ENCODE results near the gene ZP2. TPM values are rescaled to one million over a fixed set of nuclear protein-coding genes. Genes with fewer than 3 reads are reported as not detected.
"Not testable (repeated sequence)": the region's sequence is repeated elsewhere in the genome, so short reads cannot be mapped to it uniquely, and the experiment has no call there.

ZP2 gene
- total RNA-seq (2014; rRNA removed; shearing (Covaris generic)) = not detected in 2 replicates

DNA sequence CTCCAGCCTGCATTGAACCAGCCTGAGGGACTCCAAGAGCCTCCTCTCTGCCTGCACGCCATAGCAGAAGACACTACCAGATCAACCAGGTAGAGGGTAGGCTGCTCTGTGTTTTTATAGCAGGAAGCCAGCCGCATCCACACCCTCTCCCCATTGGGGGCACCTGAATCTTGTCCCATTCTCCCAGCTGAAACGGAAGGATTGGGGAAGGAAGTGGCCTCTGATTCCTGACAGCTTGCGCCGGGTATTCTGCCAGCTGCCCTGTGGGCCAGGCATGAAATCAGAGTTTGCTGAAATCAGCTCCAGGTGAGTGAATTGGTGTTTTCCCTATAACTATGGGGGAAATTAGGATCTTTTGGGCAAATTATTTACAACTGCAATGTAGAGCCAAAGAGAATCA lies at the start of gene ZP2:
Gene ZP2 (minus strand): TSS at position 89 of the 400 bp plus-strand sequence. CDS start 27 bp downstream, at position 62.
- DNase-seq (ENCODE audit: low read depth) = no peak

- DNase-seq (ENCODE audit: low read depth) = no peak
These were observed 45.9 kb upstream of the ZP2 start for GRCh38 chr16:21257284-21257683.

- DNase-seq (ENCODE audit: low read depth) = no peak
These were observed 45.3 kb upstream of the ZP2 start for GRCh38 chr16:21256636-21257035.

GRCh38 chr16:21253470-21253869 lies 42.1 kb upstream of the ZP2 start:
- no peak for DNase-seq (ENCODE audit: low read depth)

- no peak for DNase-seq (ENCODE audit: low read depth)
These were observed 38.9 kb upstream of the ZP2 start for GRCh38 chr16:21250072-21250923.

- not testable (repeated sequence) for DNase-seq (ENCODE audit: low read depth)
These were observed 36.8 kb upstream of the ZP2 start for GRCh38 chr16:21248179-21248578.

- DNase-seq (ENCODE audit: low read depth) = no peak
These were observed 33.3 kb upstream of the ZP2 start for GRCh38 chr16:21244518-21245215.

- DNase-seq (ENCODE audit: low read depth) = no peak
These were observed 31.4 kb upstream of the ZP2 start for GRCh38 chr16:21242756-21243155.

DNA sequence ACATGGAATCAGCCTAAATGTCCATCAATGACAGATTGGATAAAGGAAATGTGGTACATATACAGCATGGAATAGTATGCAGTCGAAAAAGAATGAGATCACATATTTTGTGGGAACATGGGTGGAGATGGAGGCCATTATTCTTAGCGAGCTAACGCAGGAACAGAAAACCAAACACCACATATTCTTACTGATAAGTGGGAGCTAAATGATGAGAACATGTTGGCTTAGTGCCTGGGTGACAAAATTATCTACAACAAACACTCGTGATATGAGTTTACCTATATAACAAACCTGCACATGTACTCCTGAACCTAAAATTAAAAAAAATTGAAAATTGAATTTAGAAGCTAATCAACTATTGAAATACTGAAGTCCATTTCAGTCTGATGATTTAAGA lies 28.3 kb upstream of the ZP2 start:
- no peak for DNase-seq (ENCODE audit: low read depth)

DNA sequence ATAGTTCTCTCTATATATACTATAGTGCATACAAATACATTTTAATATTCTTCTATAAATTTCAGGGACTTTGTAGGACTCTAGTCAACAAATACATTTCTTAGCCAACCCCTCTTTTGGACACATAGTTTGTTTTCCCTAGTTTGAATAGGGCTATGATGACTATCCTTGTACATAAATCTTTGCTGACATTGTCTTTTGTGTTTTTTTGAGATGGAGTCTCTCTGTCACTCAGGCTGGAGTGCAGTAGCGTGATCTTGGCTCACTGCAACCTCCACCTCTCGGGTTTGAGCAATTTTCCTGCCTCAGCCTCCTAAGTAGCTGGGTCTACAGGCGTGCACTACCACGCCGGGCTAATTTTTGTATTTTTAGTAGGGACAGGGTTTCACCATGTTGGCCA lies 25.5 kb upstream of the ZP2 start:
- no peak for DNase-seq (ENCODE audit: low read depth)

GRCh38 chr16:21235199-21235585 lies 23.8 kb upstream of the ZP2 start:
- DNase-seq (ENCODE audit: low read depth) = no peak

- DNase-seq (ENCODE audit: low read depth) = no peak
These were observed 22.3 kb upstream of the ZP2 start, which contains the start of gene ANKS4B for GRCh38 chr16:21233521-21234150. Gene ANKS4B (plus strand): TSS chr16:21233699. CDS start chr16:21233738, 39 bp downstream.

- DNase-seq (ENCODE audit: low read depth) = no peak
These were observed 21.7 kb upstream of the ZP2 start for GRCh38 chr16:21233045-21233520.

DNA sequence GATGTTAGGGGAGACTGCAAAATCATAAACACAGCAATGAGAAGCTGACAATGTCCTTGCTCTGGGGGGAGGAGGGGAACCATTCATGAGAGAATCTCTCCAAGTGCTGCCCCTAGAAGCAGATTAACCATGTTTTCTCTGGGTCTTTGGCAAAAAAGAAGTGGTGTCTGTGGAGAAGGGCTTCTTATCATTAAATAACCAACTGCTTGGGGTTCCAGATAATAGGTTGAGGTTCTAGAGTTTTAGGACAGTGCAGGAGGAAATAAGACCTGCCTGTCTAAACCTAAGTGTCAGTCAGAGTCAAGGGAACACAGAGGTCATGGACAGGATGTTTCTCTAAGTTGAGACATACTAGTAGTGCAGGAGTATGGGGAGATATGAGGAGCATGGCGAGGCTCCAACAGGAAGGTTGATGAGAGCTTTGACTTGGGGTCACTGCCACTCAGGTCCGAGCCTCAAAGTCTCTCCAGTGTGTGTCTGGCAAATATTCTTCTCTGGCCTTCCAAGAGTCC lies 17.0 kb upstream of the ZP2 start:
- no peak for DNase-seq (ENCODE audit: low read depth)

- no peak for DNase-seq (ENCODE audit: low read depth)
These were observed 16.5 kb upstream of the ZP2 start for GRCh38 chr16:21227866-21228265.

DNA sequence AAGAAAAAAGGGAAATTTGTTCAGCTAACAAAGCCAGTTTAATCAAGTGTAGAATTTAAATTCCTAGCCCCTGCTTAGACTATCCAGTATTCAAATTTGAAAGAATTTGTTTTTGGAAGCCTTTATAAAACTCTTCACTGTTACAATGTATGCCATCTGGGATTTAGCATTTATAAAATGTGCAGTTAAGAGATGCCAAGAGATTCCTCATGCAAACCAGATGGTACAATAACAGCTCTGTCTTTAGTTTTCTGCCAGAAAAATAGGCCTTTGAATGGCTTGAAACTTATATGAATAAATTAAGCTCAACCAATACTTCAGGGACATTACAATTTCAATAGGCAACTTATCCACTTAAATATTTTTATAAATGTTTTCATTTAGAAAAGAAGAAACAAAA lies 15.4 kb upstream of the ZP2 start:
- DNase-seq (ENCODE audit: low read depth) = no peak

- no peak for DNase-seq (ENCODE audit: low read depth)
These were observed 13.4 kb upstream of the ZP2 start for GRCh38 chr16:21224800-21225199.

GRCh38 chr16:21223787-21224186 lies 12.4 kb upstream of the ZP2 start:
- no peak for DNase-seq (ENCODE audit: low read depth)

DNA sequence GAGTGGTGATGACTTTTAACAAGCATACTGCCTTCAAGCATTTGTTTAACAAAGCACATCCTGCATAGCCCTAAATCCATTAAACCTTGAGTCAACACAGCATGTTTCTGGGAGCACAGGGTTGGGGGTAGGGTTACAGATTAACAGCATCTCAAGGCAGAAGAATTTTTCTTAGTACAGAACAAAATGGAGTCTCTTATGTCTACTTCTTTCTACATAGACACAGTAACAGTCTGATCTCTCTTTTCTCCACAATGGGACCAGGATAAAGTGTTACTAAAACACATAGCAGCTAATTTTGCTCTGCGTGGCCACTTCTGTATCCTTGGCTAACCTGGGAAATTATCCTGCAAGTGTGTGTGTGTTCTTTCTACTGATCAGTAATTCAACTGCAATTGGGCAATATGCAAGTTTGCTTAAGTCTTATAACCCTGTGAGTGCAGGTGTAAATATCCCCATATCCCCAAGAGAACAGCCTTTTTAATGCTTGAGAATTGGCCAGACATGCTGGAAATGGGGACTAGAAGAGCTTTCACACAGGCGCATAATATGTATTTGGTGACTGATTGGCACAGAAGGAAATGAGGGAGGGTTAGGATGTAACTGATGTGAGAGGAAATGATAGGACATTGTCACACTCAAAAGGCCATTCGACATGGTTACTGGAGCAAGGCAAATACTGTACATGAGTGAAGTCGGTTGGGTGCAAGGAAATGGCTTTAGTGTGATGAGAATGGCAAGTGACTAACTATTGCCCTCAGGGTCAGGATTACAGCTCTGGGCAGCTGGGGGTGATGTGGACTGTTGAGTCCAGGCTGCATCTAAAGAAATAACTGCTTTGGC lies 11.3 kb upstream of the ZP2 start:
- peak; percentile 36 for DNase-seq (ENCODE audit: low read depth)

GRCh38 chr16:21219551-21219950 lies 8.2 kb upstream of the ZP2 start:
- DNase-seq (ENCODE audit: low read depth) = no peak

DNA sequence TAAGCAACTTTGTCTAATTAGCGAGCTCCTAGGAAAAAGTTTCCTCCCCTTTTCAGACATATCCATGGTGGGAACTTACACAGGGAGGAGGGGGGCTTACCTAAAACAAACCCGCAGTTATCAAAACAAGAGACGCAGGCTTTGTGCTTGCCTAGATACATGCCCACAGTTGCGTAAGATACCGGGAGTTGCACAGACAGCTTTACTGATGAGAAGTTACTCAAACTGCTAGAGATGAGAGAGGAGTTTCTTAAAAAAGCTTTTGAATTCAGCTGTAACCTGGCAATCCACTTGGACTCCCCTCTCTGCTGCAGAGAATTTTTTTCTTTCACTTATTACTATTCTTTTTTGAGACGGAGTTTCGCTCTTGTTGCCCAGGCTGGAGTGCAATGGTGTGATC lies 6.8 kb upstream of the ZP2 start:
- DNase-seq (ENCODE audit: low read depth) = no peak
